Naive thymus-derived CD8-positive, alpha-beta T cell (primary cell): Measurements from ENCODE around the gene SCLT1. TPM values are rescaled to one million over a fixed set of nuclear protein-coding genes. Genes with fewer than 3 reads are reported as not detected.

ENCODE experiments used
- ATAC-seq, 2 donors: fragments of 150-1000 bp; cut with Tn5 transposase in 1 of 2; sonication (Bioruptor Pico), chemical (Tn5 transposase) in 1 of 2; 1 replicate in 1 of 2; 2 replicates in 1 of 2; pipeline ENCODE4 v1.10.0; 2021; ENCODE audit warnings: mild to moderate bottlenecking in 2 of 2, moderate library complexity in 2 of 2
- POLR2A ChIA-PET: fragments of 350-600 bp; sonication (Branson Sonifier 250); formaldehyde crosslinking; loops from one replicate; lab custom pipeline; 2021; ENCODE audit warnings: antibody characterized with exemption; lab: Charles Lee
- DNase-seq, 10 donors: peaks; one replicate each; pipeline versions ENCODE4 v3.0.0 to v3.0.0-alpha.2; 2020 to 2022
- H3K27ac Mint-ChIP-seq, 10 donors: one replicate each; pipeline ENCODE4 v1.8.0; 2020 to 2022; ENCODE audit warnings: mild to moderate bottlenecking in 10 of 10, mixed read lengths in 10 of 10, moderate library complexity in 4 of 10, inconsistent platforms in 1 of 10
- H3K27me3 Mint-ChIP-seq, 5 donors: one replicate each; pipeline ENCODE4 v1.8.0; 2021 to 2022; ENCODE audit warnings: mixed read lengths in 5 of 5
- H3K36me3 Mint-ChIP-seq, 3 donors: one replicate each; pipeline ENCODE4 v1.8.0; 2020 to 2022; ENCODE audit warnings: mixed read lengths in 3 of 3, mild to moderate bottlenecking in 2 of 3, inconsistent platforms in 1 of 3
- H3K4me1 Mint-ChIP-seq, 4 donors: one replicate each; pipeline ENCODE4 v1.8.0; 2021 to 2022; ENCODE audit warnings: mixed read lengths in 4 of 4
- H3K4me3 Mint-ChIP-seq, 10 donors: one replicate each; pipeline ENCODE4 v1.8.0; 2020 to 2022; ENCODE audit warnings: mild to moderate bottlenecking in 10 of 10, mixed read lengths in 10 of 10, moderate library complexity in 6 of 10, inconsistent platforms in 1 of 10
- H3K9me3 Mint-ChIP-seq, 9 donors: one replicate each; pipeline ENCODE4 v1.8.0; 2020 to 2022; ENCODE audit warnings: mixed read lengths in 9 of 9, mild to moderate bottlenecking in 3 of 9, inconsistent platforms in 1 of 9, moderate library complexity in 1 of 9
- polyA plus RNA-seq, 3 donors: library from polyadenylated mRNA; unstranded; fragments of 300-500 nt; fragmentation: Illumina TruSeq; gene quantifications; one replicate each; pipeline ENCODE4 v1.2.3, GENCODE V29; 2021
- total RNA-seq, 8 experiments: library from RNA in 2 of 8; stranded (reverse) in 2 of 8; gene quantifications; one replicate each; pipeline ENCODE4 v1.2.3 and lab custom pipeline; 2021 to 2026

Gene SCLT1
- total and polyA plus RNA-seq, 5 experiments from 2014 or later = 5.3 to 22.1 (median 7.2) TPM

GRCh38 chr4:129063640-129064039 lies 29.7 kb downstream of the SCLT1 start:
- POLR2A ChIA-PET = no interaction called here
- Mint-ChIP-seq H3K27me3 (no peaks in the 10 kb centered on the region), H3K36me3 (peaks cover 31 to 74% (median 61%) of the 10 kb centered on the region in 3 donors), H3K9me3 (peaks cover 15 to 87% (median 60%) of the 10 kb centered on the region in 9 donors), H3K4me1 (no peaks in the 10 kb centered on the region), H3K4me3 (no peak overlapping the region), H3K27ac (no peak overlapping the region)
- ATAC-seq (no peak), DNase-seq (no peak)

DNA sequence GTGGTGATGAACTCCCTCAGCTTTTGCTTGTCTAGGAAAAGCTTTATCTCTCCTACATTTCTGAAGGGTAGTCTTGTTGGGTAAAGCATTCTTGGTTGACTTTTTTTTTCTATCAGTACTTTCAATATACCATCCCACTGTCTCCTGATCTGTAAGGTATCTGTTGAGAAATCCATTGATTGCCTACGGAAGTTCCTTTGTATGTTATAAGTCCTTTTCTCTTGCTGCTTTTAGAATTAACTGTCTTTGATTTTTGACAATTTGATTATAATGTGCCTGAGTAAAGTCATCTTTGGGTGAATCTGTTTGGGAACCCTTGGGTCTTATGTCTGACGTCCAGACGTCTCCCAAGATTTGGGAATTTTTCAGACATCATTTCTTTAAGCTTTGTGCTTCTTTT lies 30.8 kb downstream of the SCLT1 start:
- H3K36me3 Mint-ChIP-seq = peaks cover 31 to 64% (median 58%) of the 10 kb centered on the region in 3 donors
- no peak overlapping the region for H3K27ac Mint-ChIP-seq
- DNase-seq (no peak), ATAC-seq (no peak)
- H3K4me3 Mint-ChIP-seq = no peak overlapping the region
- H3K9me3 Mint-ChIP-seq = peaks cover 22 to 88% (median 56%) of the 10 kb centered on the region in 9 donors
- POLR2A ChIA-PET = no interaction called here
- H3K27me3 Mint-ChIP-seq = no peaks in the 10 kb centered on the region
- H3K4me1 Mint-ChIP-seq = no peaks in the 10 kb centered on the region

- DNase-seq (no peak), ATAC-seq (no peak)
- no peak overlapping the region for H3K4me3 Mint-ChIP-seq
- H3K27me3 Mint-ChIP-seq = no peaks in the 10 kb centered on the region
- peaks cover 36 to 95% (median 60%) of the 10 kb centered on the region in 9 donors for H3K9me3 Mint-ChIP-seq
- H3K27ac Mint-ChIP-seq = no peak overlapping the region
- POLR2A ChIA-PET = no interaction called here
- H3K4me1 Mint-ChIP-seq = no peaks in the 10 kb centered on the region
- peaks cover 26 to 66% (median 64%) of the 10 kb centered on the region in 3 donors for H3K36me3 Mint-ChIP-seq
Measured at GRCh38 chr4:129059028-129059427, 34.3 kb downstream of the SCLT1 start.

- Mint-ChIP-seq H3K9me3 (peaks cover 0 to 23% (median 8%) of the 10 kb centered on the region in 9 donors), H3K36me3 (peaks cover 0 to 5% (median 4%) of the 10 kb centered on the region in 3 donors), H3K27ac (peak overlapping the region in 1 of 10 donors; percentile 21), H3K27me3 (no peaks in the 10 kb centered on the region), H3K4me3 (no peak overlapping the region), H3K4me1 (peaks cover 0 to 6% (median 0%) of the 10 kb centered on the region in 4 donors)
- ATAC-seq = no peak
- POLR2A ChIA-PET = no interaction called here
- no peak for DNase-seq
Measured at GRCh38 chr4:129046055-129046959, 47.0 kb downstream of the SCLT1 start.

DNA sequence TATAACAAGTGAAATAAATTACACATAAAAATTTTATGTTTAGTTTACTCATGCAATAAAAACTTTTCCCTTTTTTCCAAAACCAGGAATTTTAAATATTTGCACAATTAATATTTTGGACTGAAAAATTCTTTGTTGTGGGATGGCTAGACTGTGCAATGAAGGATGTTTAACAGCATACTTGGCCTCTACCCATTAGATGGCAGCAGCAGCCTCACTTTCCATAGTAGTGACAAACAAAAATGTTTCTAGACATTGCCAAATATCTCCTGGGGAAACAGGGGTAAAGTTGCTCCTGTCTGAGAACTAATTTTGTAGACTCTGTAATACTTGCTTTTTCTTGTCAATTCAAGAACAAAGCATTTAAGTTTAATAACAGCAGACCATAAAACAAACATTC lies 49.8 kb downstream of the SCLT1 start:
- ATAC-seq (no peak), DNase-seq (no peak)
- Mint-ChIP-seq H3K9me3 (peaks cover 0 to 5% (median 0%) of the 10 kb centered on the region in 9 donors), H3K4me1 (peaks cover 0 to 6% (median 0%) of the 10 kb centered on the region in 4 donors), H3K4me3 (no peak overlapping the region), H3K27ac (no peak overlapping the region), H3K27me3 (no peaks in the 10 kb centered on the region), H3K36me3 (peaks cover 3 to 11% (median 5%) of the 10 kb centered on the region in 3 donors)
- POLR2A ChIA-PET = no interaction called here

GRCh38 chr4:129040471-129040870 lies 52.9 kb downstream of the SCLT1 start:
- Mint-ChIP-seq H3K36me3 (peaks cover 12 to 24% (median 16%) of the 10 kb centered on the region in 3 donors), H3K27me3 (no peaks in the 10 kb centered on the region), H3K4me3 (no peak overlapping the region), H3K27ac (no peak overlapping the region), H3K9me3 (no peaks in the 10 kb centered on the region), H3K4me1 (peaks cover 0 to 6% (median 0%) of the 10 kb centered on the region in 4 donors)
- ATAC-seq (no peak), DNase-seq (no peak)
- POLR2A ChIA-PET = no interaction called here

DNA sequence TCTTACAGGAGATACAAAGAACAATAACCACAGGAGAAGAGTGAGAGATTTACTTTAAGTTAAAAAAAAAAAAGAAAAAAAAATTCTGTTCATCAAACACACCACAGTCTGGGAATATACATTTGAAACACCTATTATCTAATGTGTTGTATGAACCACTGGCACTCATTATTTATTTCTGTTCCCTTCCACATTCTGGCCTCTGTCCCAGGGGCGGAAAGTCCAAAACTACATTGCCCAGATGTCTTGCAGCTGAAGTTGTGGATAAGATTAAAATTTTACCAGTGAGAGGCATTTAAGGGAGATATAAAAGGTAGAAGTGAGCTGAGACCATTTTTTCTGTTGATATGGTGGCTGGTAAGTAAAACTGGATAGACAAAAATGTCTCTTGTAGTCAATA lies 56.2 kb downstream of the SCLT1 start:
- Mint-ChIP-seq H3K27me3 (no peaks in the 10 kb centered on the region), H3K4me1 (peaks cover 0 to under 1% (median 0%) of the 10 kb centered on the region in 4 donors), H3K27ac (no peak overlapping the region), H3K9me3 (peaks cover 0 to 11% (median 3%) of the 10 kb centered on the region in 9 donors), H3K4me3 (no peak overlapping the region), H3K36me3 (peaks cover 18 to 40% (median 28%) of the 10 kb centered on the region in 3 donors)
- POLR2A ChIA-PET = no interaction called here
- DNase-seq (no peak), ATAC-seq (no peak)

GRCh38 chr4:129014566-129015509 lies 78.5 kb downstream of the SCLT1 start:
- POLR2A ChIA-PET = no interaction called here
- Mint-ChIP-seq H3K36me3 (peaks cover 6 to 49% (median 44%) of the 10 kb centered on the region in 3 donors), H3K27ac (no peak overlapping the region), H3K4me1 (no peaks in the 10 kb centered on the region), H3K9me3 (peaks cover 20 to 53% (median 45%) of the 10 kb centered on the region in 9 donors), H3K27me3 (no peaks in the 10 kb centered on the region), H3K4me3 (no peak overlapping the region)
- ATAC-seq (no peak), DNase-seq (no peak)

DNA sequence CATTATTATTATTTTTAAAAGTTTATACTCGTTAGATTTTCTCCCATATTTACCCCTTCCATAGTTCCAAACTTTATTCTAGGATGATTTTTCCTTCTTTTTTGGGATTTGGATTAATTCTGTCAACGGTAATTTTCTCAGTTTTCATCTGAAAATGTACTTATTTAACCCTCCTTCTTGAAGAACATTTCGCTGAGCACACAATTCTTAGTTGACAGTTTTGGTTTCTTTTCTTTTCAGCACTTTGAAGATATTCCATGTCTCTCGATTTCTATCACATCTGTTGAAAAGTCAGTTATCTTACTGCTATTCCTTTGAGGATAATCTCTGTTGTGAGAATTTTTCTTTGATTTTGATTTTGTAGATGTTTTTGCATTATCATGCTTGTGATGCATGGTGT lies 85.2 kb downstream of the SCLT1 start:
- POLR2A ChIA-PET = no interaction called here
- H3K4me1 Mint-ChIP-seq = no peaks in the 10 kb centered on the region
- no peak for ATAC-seq
- H3K4me3 Mint-ChIP-seq = no peak overlapping the region
- H3K27ac Mint-ChIP-seq = no peak overlapping the region
- no peak for DNase-seq
- H3K9me3 Mint-ChIP-seq = peaks cover 22 to 66% (median 53%) of the 10 kb centered on the region in 9 donors
- no peaks in the 10 kb centered on the region for H3K27me3 Mint-ChIP-seq
- peaks cover under 1 to 40% (median 19%) of the 10 kb centered on the region in 3 donors for H3K36me3 Mint-ChIP-seq

GRCh38 chr4:128986908-128987307 lies 106.4 kb downstream of the SCLT1 start:
- Mint-ChIP-seq H3K4me3 (peak overlapping the region in 1 of 10 donors; percentile 17), H3K27me3 (no peaks in the 10 kb centered on the region), H3K36me3 (peaks cover 42 to 70% (median 69%) of the 10 kb centered on the region in 3 donors), H3K9me3 (peaks cover 0 to 13% (median 4%) of the 10 kb centered on the region in 9 donors), H3K27ac (no peak overlapping the region), H3K4me1 (no peaks in the 10 kb centered on the region)
- ATAC-seq (no peak), DNase-seq (no peak)
- POLR2A ChIA-PET = no interaction called here

GRCh38 chr4:128986019-128986418 lies 107.3 kb downstream of the SCLT1 start:
- peaks cover 45 to 72% (median 69%) of the 10 kb centered on the region in 3 donors for H3K36me3 Mint-ChIP-seq
- H3K9me3 Mint-ChIP-seq = peaks cover 0 to 13% (median 4%) of the 10 kb centered on the region in 9 donors
- no peak overlapping the region for H3K4me3 Mint-ChIP-seq
- ATAC-seq (no peak), DNase-seq (no peak)
- H3K27me3 Mint-ChIP-seq = no peaks in the 10 kb centered on the region
- POLR2A ChIA-PET = no interaction called here
- no peak overlapping the region for H3K27ac Mint-ChIP-seq
- no peaks in the 10 kb centered on the region for H3K4me1 Mint-ChIP-seq

DNA sequence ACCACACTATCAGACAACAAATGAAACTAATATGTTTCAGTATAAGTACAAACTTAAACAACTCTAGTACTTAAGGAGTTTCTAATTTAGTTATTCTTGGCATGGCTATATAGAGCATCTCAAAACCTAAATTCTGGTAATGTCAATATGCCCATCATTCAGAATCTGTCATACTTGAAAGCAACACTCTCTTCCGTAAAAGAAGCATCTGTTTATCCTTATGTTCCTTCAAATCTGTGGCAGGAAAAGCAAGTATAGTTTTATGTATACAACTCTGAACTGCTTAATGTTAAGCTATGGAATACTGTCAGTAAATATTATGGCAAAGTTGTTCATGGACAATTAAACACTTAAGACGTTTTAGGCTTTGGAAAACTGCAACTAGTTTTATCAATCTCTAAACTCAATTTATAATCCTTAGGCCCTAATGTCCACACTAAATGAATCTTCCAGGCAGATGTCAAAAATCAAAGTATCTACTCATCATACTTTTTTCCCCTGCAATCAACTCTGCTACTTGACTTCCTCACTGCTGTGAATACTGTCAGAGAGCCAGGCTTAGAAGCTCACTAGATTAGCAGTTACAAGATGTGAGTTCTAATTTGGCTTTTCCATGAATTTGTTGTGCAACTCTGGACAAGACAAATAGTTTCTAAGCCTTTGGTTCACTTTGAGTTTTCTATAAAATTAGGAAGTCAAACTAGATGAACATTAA lies 109.4 kb downstream of the SCLT1 start:
- POLR2A ChIA-PET = no interaction called here
- Mint-ChIP-seq H3K4me3 (no peak overlapping the region), H3K36me3 (peaks cover 29 to 55% (median 51%) of the 10 kb centered on the region in 3 donors), H3K27ac (no peak overlapping the region), H3K9me3 (peaks cover 0 to 9% (median 2%) of the 10 kb centered on the region in 9 donors), H3K4me1 (no peaks in the 10 kb centered on the region), H3K27me3 (no peaks in the 10 kb centered on the region)
- ATAC-seq (no peak), DNase-seq (no peak)
